ENCODE results near the gene FBN1.

The FBN1 gene

DNA sequence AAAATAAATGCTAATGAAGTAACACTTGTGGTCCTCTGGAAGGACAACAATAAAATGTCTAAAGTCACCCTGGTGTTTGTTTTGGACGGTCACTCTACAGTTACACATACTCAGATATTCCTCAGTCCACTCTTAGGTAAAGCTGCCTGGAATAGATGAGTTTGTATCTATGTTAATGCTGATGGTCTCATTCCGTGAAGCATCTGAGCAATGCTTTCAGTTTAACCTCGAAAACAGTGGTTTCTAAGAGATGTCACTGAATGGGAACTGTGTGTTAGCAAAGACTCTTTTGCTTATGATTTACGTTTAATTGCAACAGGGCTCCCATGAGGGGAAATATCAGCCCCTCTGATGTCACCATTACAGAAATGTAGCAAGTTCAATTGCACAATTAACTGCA is 49.1 kb downstream of the FBN1 start:
- TF ChIP-seq, protein P1, sequence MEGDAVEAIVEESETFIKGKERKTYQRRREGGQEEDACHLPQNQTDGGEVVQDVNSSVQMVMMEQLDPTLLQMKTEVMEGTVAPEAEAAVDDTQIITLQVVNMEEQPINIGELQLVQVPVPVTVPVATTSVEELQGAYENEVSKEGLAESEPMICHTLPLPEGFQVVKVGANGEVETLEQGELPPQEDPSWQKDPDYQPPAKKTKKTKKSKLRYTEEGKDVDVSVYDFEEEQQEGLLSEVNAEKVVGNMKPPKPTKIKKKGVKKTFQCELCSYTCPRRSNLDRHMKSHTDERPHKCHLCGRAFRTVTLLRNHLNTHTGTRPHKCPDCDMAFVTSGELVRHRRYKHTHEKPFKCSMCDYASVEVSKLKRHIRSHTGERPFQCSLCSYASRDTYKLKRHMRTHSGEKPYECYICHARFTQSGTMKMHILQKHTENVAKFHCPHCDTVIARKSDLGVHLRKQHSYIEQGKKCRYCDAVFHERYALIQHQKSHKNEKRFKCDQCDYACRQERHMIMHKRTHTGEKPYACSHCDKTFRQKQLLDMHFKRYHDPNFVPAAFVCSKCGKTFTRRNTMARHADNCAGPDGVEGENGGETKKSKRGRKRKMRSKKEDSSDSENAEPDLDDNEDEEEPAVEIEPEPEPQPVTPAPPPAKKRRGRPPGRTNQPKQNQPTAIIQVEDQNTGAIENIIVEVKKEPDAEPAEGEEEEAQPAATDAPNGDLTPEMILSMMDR (IDR thresholded peaks at IDR 0.05; ENCODE audit: extremely low read depth, missing control alignments), result no peak
- no peak for DNase-seq (ENCODE audit: low spot score)

DNA sequence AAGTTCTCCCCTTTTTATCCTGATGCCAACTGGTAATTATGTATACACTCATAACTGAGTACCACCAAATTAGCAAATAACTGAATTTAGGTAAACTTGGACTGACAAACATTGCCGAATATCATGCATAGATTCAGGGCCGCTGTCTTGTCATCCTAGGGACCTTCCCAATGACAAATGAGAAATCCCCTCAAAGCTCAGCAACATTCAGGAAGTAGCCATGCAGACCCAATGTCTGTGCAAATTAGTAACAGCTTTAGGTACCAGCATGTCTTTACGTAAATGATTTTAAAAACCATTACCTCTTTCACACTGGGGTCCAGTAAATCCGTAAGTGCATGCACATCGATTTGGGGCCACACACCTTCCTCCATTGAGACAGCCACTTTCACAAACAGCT is 49.5 kb downstream of the FBN1 start:
- DNase-seq (ENCODE audit: low spot score), result peak; percentile 15
- TF ChIP-seq, protein P1 (IDR thresholded peaks at IDR 0.05; ENCODE audit: extremely low read depth, missing control alignments), result no peak

DNA sequence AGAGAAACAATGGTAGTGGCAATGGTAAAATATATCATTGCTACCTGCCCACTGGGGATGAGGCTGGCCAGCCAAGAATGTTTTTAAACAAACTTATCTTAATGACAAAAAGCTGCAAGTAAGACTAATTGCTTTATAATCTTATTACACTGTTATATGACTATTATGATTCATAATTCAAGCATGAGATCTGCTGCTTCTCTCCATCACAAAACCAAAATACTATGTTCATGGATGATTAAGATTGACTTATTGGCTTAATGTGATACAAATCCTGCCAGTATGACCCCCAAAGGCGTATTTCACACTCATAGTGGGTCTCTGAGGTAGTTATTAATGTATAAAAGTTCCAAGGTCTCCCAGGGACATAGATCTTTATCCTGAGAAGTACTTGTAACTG is 52.6 kb downstream of the FBN1 start:
- DNase-seq (ENCODE audit: low spot score), result no peak
- TF ChIP-seq, protein P1 (IDR thresholded peaks at IDR 0.05; ENCODE audit: extremely low read depth, missing control alignments), result no peak

DNA sequence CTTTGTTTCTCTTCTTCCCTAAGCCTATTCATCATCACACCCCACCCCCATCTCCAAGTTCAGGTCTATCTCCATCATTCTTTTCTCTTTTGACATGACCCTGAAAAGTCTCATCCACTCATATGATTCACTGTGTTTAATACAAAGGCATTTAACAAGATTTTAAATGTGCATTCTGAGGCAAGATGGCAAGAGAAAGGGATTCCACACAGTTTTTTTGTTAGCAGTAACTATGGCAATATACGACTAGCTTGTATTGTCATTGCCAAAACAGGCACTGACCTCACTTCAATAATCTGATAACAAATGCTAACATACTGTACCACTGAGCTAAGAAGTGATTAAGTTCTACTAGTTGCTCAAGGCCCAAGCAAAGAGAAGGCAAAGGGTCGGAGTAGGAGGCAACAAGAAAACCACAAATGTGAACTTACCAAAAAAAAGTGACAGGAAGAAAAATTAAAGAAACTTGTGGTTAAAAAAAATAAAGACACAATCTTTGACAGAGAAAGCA is 53.2 kb downstream of the FBN1 start:
- no peak for DNase-seq (ENCODE audit: low spot score)
- TF ChIP-seq, protein P1 (IDR thresholded peaks at IDR 0.05; ENCODE audit: extremely low read depth, missing control alignments), result no peak

DNA sequence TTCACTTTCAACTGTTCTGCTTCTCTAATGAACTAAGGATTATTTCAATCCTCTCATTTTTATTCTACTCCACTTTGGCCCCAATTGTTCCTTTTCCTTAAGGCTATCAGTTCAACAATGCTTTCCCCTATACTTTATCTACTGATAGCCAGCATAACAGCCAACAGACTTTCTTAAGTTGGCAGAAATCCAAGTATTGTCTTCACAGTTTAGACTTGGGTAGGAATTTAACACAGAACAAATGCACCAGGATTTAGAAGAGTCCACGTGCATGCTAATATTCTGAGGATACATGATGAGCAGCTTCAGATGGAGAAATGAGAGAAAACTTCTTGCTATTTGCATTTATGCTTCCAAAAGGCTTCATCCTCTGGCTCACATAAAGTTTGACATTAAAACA is 54.8 kb downstream of the FBN1 start:
- DNase-seq (ENCODE audit: low spot score), result no peak
- TF ChIP-seq, protein P1 (IDR thresholded peaks at IDR 0.05; ENCODE audit: extremely low read depth, missing control alignments), result no peak

DNA sequence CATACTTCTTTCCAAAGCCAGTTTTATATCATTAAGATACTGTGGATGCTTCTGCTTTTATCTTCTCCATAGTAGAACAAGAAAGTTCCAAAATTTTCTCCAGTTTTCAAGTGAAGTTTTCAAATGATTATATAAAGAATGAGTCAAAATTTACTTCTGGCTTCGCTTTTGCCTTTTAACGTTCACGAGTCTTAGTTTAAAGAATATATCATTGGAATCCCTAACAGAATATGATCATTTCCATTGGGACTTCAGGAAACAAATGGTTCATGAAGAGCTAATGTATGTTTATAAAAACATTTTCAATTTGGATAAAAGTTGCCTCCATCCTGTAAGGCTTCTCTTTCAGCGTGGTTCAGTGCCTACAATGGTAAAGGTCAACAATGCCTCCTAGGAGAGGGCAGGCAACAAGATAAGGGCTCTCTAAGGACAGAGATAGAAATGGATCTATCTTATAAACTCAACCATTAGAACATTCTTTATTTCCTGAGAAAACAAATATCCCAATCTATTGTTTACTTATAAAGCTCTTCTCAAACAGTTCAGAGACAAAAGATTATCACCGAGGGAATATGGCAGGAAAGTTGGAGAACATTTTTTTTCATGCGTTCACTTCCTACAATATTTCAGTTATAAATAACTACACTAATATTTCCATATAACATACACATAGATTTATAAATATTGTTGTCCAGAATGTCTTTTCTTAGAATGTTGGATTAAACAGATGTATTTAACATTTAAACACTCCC is 60.5 kb downstream of the FBN1 start:
- TF ChIP-seq, protein P1 (IDR thresholded peaks at IDR 0.05; ENCODE audit: extremely low read depth, missing control alignments), result no peak
- no peak for DNase-seq (ENCODE audit: low spot score)

DNA sequence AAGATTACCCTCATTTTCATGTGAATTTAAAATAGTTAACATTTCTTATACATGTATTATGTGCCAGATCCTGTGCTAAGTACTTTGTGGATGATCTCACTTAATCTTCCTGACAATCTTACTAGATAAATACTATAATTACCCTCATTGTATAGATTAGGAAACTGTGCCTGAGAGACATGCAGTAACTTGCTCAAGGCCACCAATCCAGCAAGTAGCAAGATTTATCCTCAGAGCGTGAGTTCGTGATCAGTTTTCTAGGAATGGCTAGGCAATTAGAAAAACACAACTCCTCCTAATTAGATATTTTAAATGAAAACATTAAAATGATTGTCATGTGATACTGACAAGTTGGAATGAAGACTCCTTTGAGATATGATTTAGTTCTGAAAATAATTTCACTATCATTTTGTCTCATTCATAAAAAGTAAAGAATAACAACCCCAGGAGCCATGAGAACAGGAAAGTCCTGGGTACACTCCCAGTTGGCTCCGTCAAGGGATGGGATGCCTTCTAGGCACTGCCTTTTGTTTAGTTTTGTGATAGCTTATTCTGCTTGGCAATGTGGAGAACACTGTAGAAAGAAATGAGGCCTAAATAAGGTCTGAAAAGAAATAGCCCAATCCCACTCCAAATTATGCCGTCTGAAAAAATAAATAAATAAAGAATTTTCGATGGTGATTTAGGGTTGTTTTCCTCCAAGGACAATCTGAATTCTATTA is 61.3 kb downstream of the FBN1 start:
- TF ChIP-seq, protein P1 (IDR thresholded peaks at IDR 0.05; ENCODE audit: extremely low read depth, missing control alignments), result no peak
- no peak for DNase-seq (ENCODE audit: low spot score)
